HepG2 (cell line): ENCODE results near the gene MGST1. TPM values are rescaled to one million over a fixed set of nuclear protein-coding genes. Genes with fewer than 3 reads are reported as not detected.

Experiments
- ATAC-seq: fragments of 200-7000 bp; cut with Tn5 transposase; 3 replicates; pipeline ENCODE4 v1.9.1; 2020; ENCODE audit warnings: mild to moderate bottlenecking, moderate library complexity
- BruUV-seq: library from RNA; stranded (reverse); fragments of 400-500 nt; replicated peaks from 2 replicates; lab custom pipeline; 2021; lab: Mats Ljungman, UMichigan
- CTCF ChIA-PET: fragments of 300-600 bp; formaldehyde crosslinking; extraction: SDS; loops from one replicate; lab custom pipeline; 2021; ENCODE audit warnings: low total read pairs, inconsistent platforms, low intra/inter-chr PET ratio; lab: Yijun Ruan, JAX
- POLR2A ChIA-PET: fragments of 350-600 bp; sonication (Branson Sonifier 250); formaldehyde crosslinking; loops from one replicate; lab custom pipeline; 2020; ENCODE audit warnings: antibody characterized with exemption, inconsistent platforms; lab: Yijun Ruan, JAX
- DNase-seq: peaks from one replicate; pipeline ENCODE4 v3.0.0-alpha.2; 2015; ENCODE audit warnings: low spot score
- FAIRE-seq: peaks from 3 replicates; lab custom pipeline; 2011; peaks lifted over from hg19 to GRCh38; lab: Jason Lieb, UNC
- H2AFZ ChIP-seq: one replicate; pipeline ENCODE4 v1.6.1; 2011; ENCODE audit warnings: low read length, inconsistent platforms
- H3K27ac ChIP-seq: fragments of 300-600 bp; 3 replicates; pipeline ENCODE4 v1.8.0; 2011; ENCODE audit warnings: mixed run types, mild to moderate bottlenecking, mixed read lengths, low read length, inconsistent platforms; ENCODE audit not compliant: insufficient read depth; ENCODE audit errors: extremely low read length
- H3K27me3 ChIP-seq, 2 experiments: fragments of 200-600 bp in 1 of 2; 2 replicates in 1 of 2; 3 replicates in 1 of 2; pipeline versions ENCODE4 v1.6.0 to v1.8.0; 2011; ENCODE audit warnings: low read length in 2 of 2, mild to moderate bottlenecking in 2 of 2, moderate library complexity in 2 of 2, inconsistent platforms in 1 of 2; ENCODE audit not compliant: insufficient read depth in 2 of 2, control insufficient read depth in 1 of 2
- H3K36me3 ChIP-seq, 2 experiments: fragments of 200-600 bp in 1 of 2; replicated peaks in 1 of 2; 2 replicates in 1 of 2; 3 replicates in 1 of 2; pipeline versions ENCODE4 v1.5.1 to v1.8.0; 2011; ENCODE audit warnings: low read length in 2 of 2, inconsistent platforms in 1 of 2; ENCODE audit not compliant: insufficient read depth in 2 of 2, control insufficient read depth in 1 of 2
- H3K4me1 ChIP-seq: 2 replicates; pipeline ENCODE4 v1.5.1; 2012; ENCODE audit warnings: low read length, inconsistent platforms; ENCODE audit not compliant: insufficient read depth
- H3K4me2 ChIP-seq: 2 replicates; pipeline ENCODE4 v1.6.0; 2011; ENCODE audit warnings: low read depth, low read length, inconsistent platforms
- H3K4me3 ChIP-seq, 3 experiments: fragments of 200-600 bp in 1 of 3; sonication (generic), shearing (Covaris generic) in 1 of 3; replicated peaks in 1 of 3; 2 replicates each; pipeline ENCODE4 v1.5.1; 2011 to 2016; ENCODE audit warnings: low read length in 3 of 3, inconsistent platforms in 2 of 3, low read depth in 2 of 3, mild to moderate bottlenecking in 2 of 3, control low read depth in 1 of 3, mixed read lengths in 1 of 3; ENCODE audit not compliant: insufficient read depth in 1 of 3
- H3K79me2 ChIP-seq: one replicate; pipeline ENCODE4 v1.6.1; 2011; ENCODE audit warnings: low read length, inconsistent platforms; ENCODE audit not compliant: insufficient read depth
- H3K9ac ChIP-seq: 2 replicates; pipeline ENCODE4 v1.6.0; 2011; ENCODE audit warnings: mild to moderate bottlenecking, low read depth, low read length, inconsistent platforms; ENCODE audit not compliant: insufficient read depth
- H3K9me3 ChIP-seq: 2 replicates; pipeline ENCODE4 v1.5.1; 2012; ENCODE audit warnings: mild to moderate bottlenecking, low read length
- H4K20me1 ChIP-seq: 2 replicates; pipeline ENCODE4 v1.6.0; 2011; ENCODE audit warnings: inconsistent platforms, mild to moderate bottlenecking, low read length, moderate library complexity; ENCODE audit not compliant: insufficient read depth
- MAFF ChIP-seq: IDR thresholded peaks from 2 replicates; pipeline ENCODE4 v1.6.1; 2011; ENCODE audit warnings: low read depth, low read length, improper control_type of control experiment
- MBD4 ChIP-seq: IDR thresholded peaks from 2 replicates; pipeline ENCODE4 v1.6.1; 2012; ENCODE audit warnings: low read length, inconsistent platforms, borderline replicate concordance
- MTF2 ChIP-seq: sonication (generic); formaldehyde crosslinking; IDR thresholded peaks from 2 replicates; pipeline ENCODE4 v1.5.0; 2020; ENCODE audit warnings: missing genetic modification reagents, borderline replicate concordance
- NCOA1 ChIP-seq: sonication (generic); formaldehyde crosslinking; IDR thresholded peaks from 2 replicates; pipeline ENCODE4 v1.9.0; 2021; ENCODE audit warnings: missing genetic modification reagents
- NFYC ChIP-seq: IDR thresholded peaks from 2 replicates; pipeline ENCODE4 v1.6.1; 2016; ENCODE audit warnings: missing genetic modification reagents, missing compliant biosample characterization
- PAXIP1 ChIP-seq: sonication (generic); formaldehyde crosslinking; conservative IDR thresholded peaks from 2 replicates; pipeline ENCODE4 v1.4.0; 2020; ENCODE audit warnings: mild to moderate bottlenecking, missing genetic modification reagents, moderate library complexity
- YEATS4 ChIP-seq: sonication (generic); formaldehyde crosslinking; IDR thresholded peaks from 2 replicates; pipeline ENCODE4 v1.4.0; 2020; ENCODE audit warnings: missing genetic modification reagents, borderline replicate concordance
- ZNF205 ChIP-seq: IDR thresholded peaks from 2 replicates; pipeline ENCODE4 v1.6.1; 2018; ENCODE audit warnings: missing biosample characterization, missing genetic modification reagents
- ZNF432 ChIP-seq: sonication (generic); formaldehyde crosslinking; IDR thresholded peaks from 2 replicates; pipeline ENCODE4 v1.5.0; 2020; ENCODE audit warnings: missing genetic modification reagents, mild to moderate bottlenecking, borderline replicate concordance
- ZNF530 ChIP-seq: sonication (generic); formaldehyde crosslinking; IDR thresholded peaks from 2 replicates; pipeline ENCODE4 v1.5.0; 2020; ENCODE audit warnings: low read depth, mild to moderate bottlenecking, missing genetic modification reagents
- ZNF644 ChIP-seq: IDR thresholded peaks from 2 replicates; pipeline ENCODE4 v1.6.1; 2016; ENCODE audit warnings: low read depth
- ZSCAN21 ChIP-seq: sonication (generic); formaldehyde crosslinking; IDR thresholded peaks from 2 replicates; pipeline ENCODE4 v1.8.0; 2022; ENCODE audit warnings: mild to moderate bottlenecking, missing genetic modification reagents, moderate library complexity, borderline replicate concordance
- WGBS: methylation state at CpG from one replicate; pipeline ENCODE4 v1.1.6; 2017; ENCODE audit warnings: low lambda C conversion rate; 5-methylcytosine and 5-hydroxymethylcytosine counted together
- in situ Hi-C: cut with HindIII; loops from 2 replicates; pipeline ENCODE4 v1.10.0; 2017; ENCODE audit warnings: low pct_unique_long_range_greater_than_20kb; ENCODE audit not compliant: extremely low pct_ligation_motif_present
- intact Hi-C: fragments of 100-400 bp; cut with micrococcal nuclease; formaldehyde crosslinking; loops from one replicate; pipeline ENCODE4 v1.10.0; 2022; ENCODE audit not compliant: unreplicated experiment
- polyA plus RNA-seq, 8 experiments: library from polyadenylated mRNA; depleted of rRNA in 3 of 8; stranded (reverse) in 7 of 8; unstranded in 1 of 8; fragments of >200 nt; fragmentation: Illumina TruSeq in 4 of 8; extraction: Trizol in 4 of 8; gene quantifications; 2 replicates each; pipeline versions ENCODE4 v1.2.1 to v1.2.3, GENCODE V29; 2011 to 2016; ENCODE audit warnings: low read depth in 4 of 8, missing spikeins in 1 of 8, mixed read lengths in 1 of 8; ENCODE audit not compliant: insufficient read depth in 1 of 8
- total RNA-seq, 5 experiments: library from RNA; depleted of rRNA; stranded (reverse); fragments of >200 nt; fragmentation: Illumina TruSeq; extraction: Trizol; gene quantifications; 2 replicates each; pipeline ENCODE4 v1.2.3, GENCODE V29; 2016; ENCODE audit warnings: low read depth in 1 of 5
- TF ChIP-seq, protein P1 (sequence below): sonication (generic); formaldehyde crosslinking; IDR thresholded peaks from 2 replicates; pipeline ENCODE4 v1.5.0; 2020; ENCODE audit warnings: missing genetic modification reagents

MGST1 gene
- total and polyA plus RNA-seq, 2 of the 13 experiments (the other 11 are each of a cell fraction or from before 2014, with no cell fraction given) = 119 to 152 TPM

DNA sequence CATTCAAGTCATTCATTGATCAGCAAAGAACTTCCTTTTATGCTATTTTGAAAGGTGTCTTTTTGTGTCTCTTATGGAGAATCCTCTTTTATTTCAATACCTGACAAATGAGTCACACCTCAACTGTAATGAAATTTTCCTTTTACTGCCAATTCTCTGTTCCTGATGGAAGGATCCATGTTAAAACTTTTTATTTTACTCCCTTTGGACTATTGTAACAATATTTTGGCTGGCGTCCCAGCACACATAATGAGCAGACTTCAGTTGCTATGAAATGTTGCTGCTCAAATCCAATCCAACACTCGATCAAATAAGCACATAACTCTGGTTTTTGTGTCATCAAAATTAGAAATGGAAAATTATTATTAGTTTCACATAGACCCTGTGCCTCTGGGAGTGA, 48.0 kb upstream of the MGST1 start:
- H3K9ac ChIP-seq = no peak overlapping the region
- H3K27ac ChIP-seq = no peak overlapping the region
- BruUV-seq = no TSS peak
- no peak for DNase-seq
- no peak for FAIRE-seq
- ChIA-PET POLR2A (no interaction called here), CTCF (no interaction called here)
- intact Hi-C loops = no loop called here
- no peak overlapping the region for H2AFZ ChIP-seq
- no peaks in the 10 kb centered on the region for H3K4me1 ChIP-seq
- no peaks in the 10 kb centered on the region for H3K36me3 ChIP-seq
- H3K9me3 ChIP-seq = no peaks in the 10 kb centered on the region
- no peak overlapping the region for H3K4me2 ChIP-seq
- 4% methylated on average over 2 of the region's 2 CpGs for WGBS
- no peak overlapping the region for H3K4me3 ChIP-seq
- TF ChIP-seq ZNF644 (CRISPR knock-in tag) (no peak), ZNF432 (CRISPR knock-in tag) (no peak), ZNF205 (CRISPR knock-in tag) (no peak), NFYC (no peak), ZNF530 (no peak), MTF2 (CRISPR knock-in tag) (no peak), MAFF (no peak), YEATS4 (CRISPR knock-in tag) (no peak), ZSCAN21 (CRISPR knock-in tag) (no peak), MBD4 (no peak), PAXIP1 (CRISPR knock-in tag) (no peak), NCOA1 (no peak)
- TF ChIP-seq, protein P1, sequence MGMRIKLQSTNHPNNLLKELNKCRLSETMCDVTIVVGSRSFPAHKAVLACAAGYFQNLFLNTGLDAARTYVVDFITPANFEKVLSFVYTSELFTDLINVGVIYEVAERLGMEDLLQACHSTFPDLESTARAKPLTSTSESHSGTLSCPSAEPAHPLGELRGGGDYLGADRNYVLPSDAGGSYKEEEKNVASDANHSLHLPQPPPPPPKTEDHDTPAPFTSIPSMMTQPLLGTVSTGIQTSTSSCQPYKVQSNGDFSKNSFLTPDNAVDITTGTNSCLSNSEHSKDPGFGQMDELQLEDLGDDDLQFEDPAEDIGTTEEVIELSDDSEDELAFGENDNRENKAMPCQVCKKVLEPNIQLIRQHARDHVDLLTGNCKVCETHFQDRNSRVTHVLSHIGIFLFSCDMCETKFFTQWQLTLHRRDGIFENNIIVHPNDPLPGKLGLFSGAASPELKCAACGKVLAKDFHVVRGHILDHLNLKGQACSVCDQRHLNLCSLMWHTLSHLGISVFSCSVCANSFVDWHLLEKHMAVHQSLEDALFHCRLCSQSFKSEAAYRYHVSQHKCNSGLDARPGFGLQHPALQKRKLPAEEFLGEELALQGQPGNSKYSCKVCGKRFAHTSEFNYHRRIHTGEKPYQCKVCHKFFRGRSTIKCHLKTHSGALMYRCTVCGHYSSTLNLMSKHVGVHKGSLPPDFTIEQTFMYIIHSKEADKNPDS (CRISPR knock-in tag) = no peak
- no peaks in the 10 kb centered on the region; a peak in 1 of 5 replicates for H3K27me3 ChIP-seq
- ATAC-seq = no peak
- H3K79me2 ChIP-seq = no peaks in the 10 kb centered on the region
- H4K20me1 ChIP-seq = no peaks in the 10 kb centered on the region
- in situ Hi-C loops = no loop called here
